Vagina (tissue), 2 donors: Measurements from ENCODE around the gene HAAO.

Source experiments
- CTCF ChIP-seq, 3 experiments: fragments of 450-650 bp in 2 of 3; fragments of 200-600 bp in 1 of 3; sonication (generic) in 1 of 3; IDR thresholded peaks; one replicate each; pipeline ENCODE4 v1.5.1; 2017 to 2019; ENCODE audit warnings: antibody characterized with exemption in 3 of 3, mild to moderate bottlenecking in 2 of 3, moderate library complexity in 2 of 3
- POLR2AphosphoS5 ChIP-seq, 2 donors: sonication (generic); formaldehyde crosslinking; IDR thresholded peaks; one replicate each; pipeline ENCODE4 v1.9.0; 2017; ENCODE audit warnings: antibody characterized with exemption in 2 of 2, mild to moderate bottlenecking in 2 of 2, low read depth in 1 of 2; ENCODE audit not compliant: insufficient read depth in 1 of 2

GRCh38 chr2:42722320-42723190 is 69.8 kb downstream of the HAAO start:
- no peak for TF ChIP-seq CTCF (IDR thresholded peaks at IDR 0.05)
- no peak for TF ChIP-seq POLR2AphosphoS5 (IDR thresholded peaks at IDR 0.05; ENCODE audit: insufficient read depth in 1 of 2, low read depth in 1 of 2)
